Measurements from ENCODE around the gene ESAM.

The ESAM gene

DNA sequence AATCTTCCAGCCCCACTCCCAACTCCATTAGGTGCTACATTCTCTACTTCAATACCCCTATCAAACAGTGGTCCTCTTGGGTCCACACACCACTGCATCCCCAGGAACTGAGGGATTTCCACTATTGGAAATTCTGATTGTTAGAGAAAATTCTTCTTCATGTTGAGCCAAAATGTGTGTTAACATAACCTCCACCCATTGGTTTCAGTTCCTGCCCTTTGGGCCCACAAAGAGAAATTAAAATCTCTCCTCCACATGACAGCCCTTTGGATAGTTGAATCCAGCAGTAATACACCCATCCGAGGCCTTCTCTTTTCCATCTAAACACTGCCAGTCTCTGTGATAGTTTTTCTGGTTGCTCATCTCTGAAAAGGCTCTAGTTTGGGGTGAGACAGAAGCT is 12.2 kb downstream of the ESAM start:
- DNase-seq (ENCODE audit: low spot score): no peak
- no CpG with 5 or more reads among the region's 1 CpG for WGBS, 2 donors (ENCODE audit: extremely low coverage in 2 of 2, insufficient read length in 2 of 2, insufficient replicate concordance in 1 of 2)
- Histone ChIP-seq H3K4me1 (ENCODE audit: control insufficient read depth in 2 of 2, insufficient read depth in 1 of 2, low read depth in 1 of 2, low read length in 2 of 2) (peaks cover 7 to 19% of the 10 kb centered on the region in 2 donors), H3K79me1 (ENCODE audit: low read depth, low read length) (no peaks in the 10 kb centered on the region), H3K14ac (ENCODE audit: low read length) (no peak overlapping the region), H3K9ac (ENCODE audit: low read depth, low read length, poor library complexity) (no peak overlapping the region), H3K27ac (replicated peaks; ENCODE audit: low read length) (no peak overlapping the region), H3K36me3 (replicated peaks in 1 of 2; ENCODE audit: control insufficient read depth in 2 of 2, insufficient read depth in 2 of 2, low read length in 2 of 2) (peaks cover 0 to 17% of the 10 kb centered on the region in 2 donors), H3K4me2 (ENCODE audit: insufficient read depth, low read length, poor library complexity, severe bottlenecking) (no peak overlapping the region), H4K91ac (ENCODE audit: low read depth, low read length, poor library complexity) (no peak overlapping the region), H3K9me3 (replicated peaks in 1 of 2; ENCODE audit: control insufficient read depth in 2 of 2, insufficient read depth in 1 of 2, low read depth in 1 of 2, low read length in 2 of 2) (peaks cover 2 to 12% of the 10 kb centered on the region in 2 donors), H2AFZ (ENCODE audit: low read length) (no peak overlapping the region), H2BK15ac (ENCODE audit: low read length) (no peak overlapping the region), H2BK12ac (ENCODE audit: low read length) (no peak overlapping the region), H3K18ac (ENCODE audit: low read length) (no peak overlapping the region), H2BK5ac (ENCODE audit: low read length) (no peak overlapping the region), H3K4me3 (ENCODE audit: low read length in 2 of 2) (no peak overlapping the region), H3K23ac (ENCODE audit: low read depth, low read length, poor library complexity) (no peak overlapping the region), H2AK5ac (ENCODE audit: low read depth, low read length) (no peak overlapping the region), H4K8ac (ENCODE audit: low read depth, low read length) (no peak overlapping the region), H2BK120ac (ENCODE audit: low read depth, low read length) (no peak overlapping the region), H3K27me3 (ENCODE audit: control insufficient read depth in 3 of 3, insufficient read depth in 3 of 3, low read depth in 1 of 3, low read length in 3 of 3) (peaks cover 0 to 96% (median 67%) of the 10 kb centered on the region in 3 experiments), H3K4ac (ENCODE audit: low read length) (no peak overlapping the region)

GRCh38 chr11:124748481-124749343 is 13.4 kb downstream of the ESAM start:
- Histone ChIP-seq H2BK120ac (ENCODE audit: low read depth, low read length) (no peak overlapping the region), H3K27me3 (ENCODE audit: control insufficient read depth in 3 of 3, insufficient read depth in 3 of 3, low read depth in 1 of 3, low read length in 3 of 3) (peaks cover 0 to 100% (median 71%) of the 10 kb centered on the region in 3 experiments), H3K27ac (replicated peaks; ENCODE audit: low read length) (no peak overlapping the region), H3K4me1 (ENCODE audit: control insufficient read depth in 2 of 2, insufficient read depth in 1 of 2, low read depth in 1 of 2, low read length in 2 of 2) (peaks cover 0 to 12% of the 10 kb centered on the region in 2 donors), H2AFZ (ENCODE audit: low read length) (no peak overlapping the region), H3K36me3 (replicated peaks in 1 of 2; ENCODE audit: control insufficient read depth in 2 of 2, insufficient read depth in 2 of 2, low read length in 2 of 2) (peaks cover 0 to 17% of the 10 kb centered on the region in 2 donors), H3K79me1 (ENCODE audit: low read depth, low read length) (no peaks in the 10 kb centered on the region), H2AK5ac (ENCODE audit: low read depth, low read length) (peak overlapping the region; percentile 48), H3K23ac (ENCODE audit: low read depth, low read length, poor library complexity) (peak overlapping the region; percentile 56), H3K4me3 (ENCODE audit: low read length in 2 of 2) (peak overlapping the region in 1 of 2 donors; percentile 53), H3K4me2 (ENCODE audit: insufficient read depth, low read length, poor library complexity, severe bottlenecking) (no peak overlapping the region), H4K8ac (ENCODE audit: low read depth, low read length) (no peak overlapping the region), H3K9me3 (replicated peaks in 1 of 2; ENCODE audit: control insufficient read depth in 2 of 2, insufficient read depth in 1 of 2, low read depth in 1 of 2, low read length in 2 of 2) (peaks cover 2 to 12% of the 10 kb centered on the region in 2 donors), H3K9ac (ENCODE audit: low read depth, low read length, poor library complexity) (no peak overlapping the region), H3K4ac (ENCODE audit: low read length) (no peak overlapping the region), H3K14ac (ENCODE audit: low read length) (peak overlapping the region; percentile 26), H2BK12ac (ENCODE audit: low read length) (peak overlapping the region; percentile 68), H3K18ac (ENCODE audit: low read length) (peak overlapping the region; percentile 56), H4K91ac (ENCODE audit: low read depth, low read length, poor library complexity) (no peak overlapping the region), H2BK15ac (ENCODE audit: low read length) (peak overlapping the region; percentile 39), H2BK5ac (ENCODE audit: low read length) (no peak overlapping the region)
- WGBS, 2 donors (ENCODE audit: extremely low coverage in 2 of 2, insufficient read length in 2 of 2, insufficient replicate concordance in 1 of 2): no CpG with 5 or more reads among the region's 12 CpGs
- DNase-seq (ENCODE audit: low spot score): no peak

DNA sequence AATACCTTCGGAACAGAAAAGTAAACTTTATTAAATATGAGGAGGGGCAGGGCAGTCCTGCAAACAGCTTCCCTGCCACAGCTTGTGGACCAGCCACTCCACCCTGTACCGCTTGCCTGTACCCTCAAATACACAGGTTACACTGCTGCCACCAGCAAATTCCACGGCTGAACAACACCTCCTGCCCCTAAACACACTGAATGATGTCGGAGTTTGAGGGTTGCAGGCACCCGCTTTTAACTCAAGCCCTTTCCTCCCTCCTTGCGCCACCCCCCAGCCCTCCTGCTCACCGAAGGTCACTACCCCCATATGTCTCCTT is 14.0 kb downstream of the ESAM start:
- Histone ChIP-seq H3K4me3 (ENCODE audit: low read length in 2 of 2) (no peak overlapping the region), H3K36me3 (replicated peaks in 1 of 2; ENCODE audit: control insufficient read depth in 2 of 2, insufficient read depth in 2 of 2, low read length in 2 of 2) (peaks cover 0 to 20% of the 10 kb centered on the region in 2 donors), H3K14ac (ENCODE audit: low read length) (peak overlapping the region; percentile 26), H3K18ac (ENCODE audit: low read length) (peak overlapping the region; percentile 61), H3K27me3 (ENCODE audit: control insufficient read depth in 3 of 3, insufficient read depth in 3 of 3, low read depth in 1 of 3, low read length in 3 of 3) (peaks cover 0 to 100% (median 72%) of the 10 kb centered on the region in 3 experiments), H2AK5ac (ENCODE audit: low read depth, low read length) (peak overlapping the region; percentile 48), H2BK15ac (ENCODE audit: low read length) (peak overlapping the region; percentile 39), H2AFZ (ENCODE audit: low read length) (no peak overlapping the region), H3K4ac (ENCODE audit: low read length) (no peak overlapping the region), H3K4me2 (ENCODE audit: insufficient read depth, low read length, poor library complexity, severe bottlenecking) (no peak overlapping the region), H3K9ac (ENCODE audit: low read depth, low read length, poor library complexity) (no peak overlapping the region), H3K4me1 (ENCODE audit: control insufficient read depth in 2 of 2, insufficient read depth in 1 of 2, low read depth in 1 of 2, low read length in 2 of 2) (peaks cover 0 to 12% of the 10 kb centered on the region in 2 donors), H3K27ac (replicated peaks; ENCODE audit: low read length) (no peak overlapping the region), H4K8ac (ENCODE audit: low read depth, low read length) (no peak overlapping the region), H3K23ac (ENCODE audit: low read depth, low read length, poor library complexity) (peak overlapping the region; percentile 56), H3K9me3 (replicated peaks in 1 of 2; ENCODE audit: control insufficient read depth in 2 of 2, insufficient read depth in 1 of 2, low read depth in 1 of 2, low read length in 2 of 2) (peaks cover 2 to 13% of the 10 kb centered on the region in 2 donors), H2BK120ac (ENCODE audit: low read depth, low read length) (no peak overlapping the region), H4K91ac (ENCODE audit: low read depth, low read length, poor library complexity) (no peak overlapping the region), H2BK12ac (ENCODE audit: low read length) (no peak overlapping the region), H2BK5ac (ENCODE audit: low read length) (no peak overlapping the region), H3K79me1 (ENCODE audit: low read depth, low read length) (no peaks in the 10 kb centered on the region)
- WGBS, 2 donors (ENCODE audit: extremely low coverage in 2 of 2, insufficient read length in 2 of 2, insufficient replicate concordance in 1 of 2): no CpG with 5 or more reads among the region's 7 CpGs
- no peak for DNase-seq (ENCODE audit: low spot score)

DNA sequence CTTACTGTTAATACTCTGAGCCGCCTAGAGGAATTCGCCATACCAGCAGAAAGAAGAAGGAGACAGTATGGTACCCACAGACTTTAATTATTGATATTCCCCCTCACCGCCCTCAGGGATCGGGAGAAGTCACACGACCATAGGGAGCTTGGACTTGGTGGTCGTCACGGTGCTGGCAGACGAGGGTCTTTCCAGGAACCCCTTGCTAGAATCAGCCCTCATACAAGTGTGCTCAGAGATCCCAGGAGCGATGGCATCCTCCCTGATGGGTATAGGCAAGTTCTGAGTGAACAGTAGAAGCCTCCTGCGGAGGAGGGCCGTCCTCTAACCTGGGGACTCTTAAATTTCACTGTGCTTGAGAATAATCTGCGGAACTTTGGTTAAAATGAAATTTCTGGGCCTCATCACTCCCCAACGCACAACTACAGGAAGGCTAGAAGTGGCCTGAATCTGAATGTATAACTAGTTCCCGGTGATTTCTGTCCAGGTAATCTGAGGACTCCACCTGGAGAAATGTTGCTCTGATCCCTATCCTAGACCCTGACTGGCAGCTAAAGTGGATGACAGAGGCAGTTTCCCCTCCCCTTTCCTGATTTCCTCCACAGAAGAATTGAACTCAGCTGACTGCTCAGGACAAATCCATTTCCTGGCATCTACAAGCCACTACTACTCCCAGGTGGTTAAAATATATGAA is 14.5 kb downstream of the ESAM start:
- no peak overlapping the region for H3K4me3 ChIP-seq (ENCODE audit: low read length in 2 of 2)
- no peak overlapping the region for H3K27ac ChIP-seq (replicated peaks; ENCODE audit: low read length)
- peaks cover 2 to 15% of the 10 kb centered on the region in 2 donors for H3K9me3 ChIP-seq (replicated peaks in 1 of 2; ENCODE audit: control insufficient read depth in 2 of 2, insufficient read depth in 1 of 2, low read depth in 1 of 2, low read length in 2 of 2)
- H3K14ac ChIP-seq (ENCODE audit: low read length): no peak overlapping the region
- H3K36me3 ChIP-seq (replicated peaks in 1 of 2; ENCODE audit: control insufficient read depth in 2 of 2, insufficient read depth in 2 of 2, low read length in 2 of 2): peaks cover 0 to 20% of the 10 kb centered on the region in 2 donors
- no peak overlapping the region for H3K23ac ChIP-seq (ENCODE audit: low read depth, low read length, poor library complexity)
- H4K8ac ChIP-seq (ENCODE audit: low read depth, low read length): no peak overlapping the region
- no peak overlapping the region for H3K4ac ChIP-seq (ENCODE audit: low read length)
- no peak overlapping the region for H2BK12ac ChIP-seq (ENCODE audit: low read length)
- peaks cover 0 to 100% (median 72%) of the 10 kb centered on the region in 3 experiments for H3K27me3 ChIP-seq (ENCODE audit: control insufficient read depth in 3 of 3, insufficient read depth in 3 of 3, low read depth in 1 of 3, low read length in 3 of 3)
- no peak overlapping the region for H4K91ac ChIP-seq (ENCODE audit: low read depth, low read length, poor library complexity)
- WGBS, 2 donors (ENCODE audit: extremely low coverage in 2 of 2, insufficient read length in 2 of 2, insufficient replicate concordance in 1 of 2): no CpG with 5 or more reads among the region's 14 CpGs
- H2BK120ac ChIP-seq (ENCODE audit: low read depth, low read length): no peak overlapping the region
- no peak for DNase-seq (ENCODE audit: low spot score)
- no peak overlapping the region for H2AFZ ChIP-seq (ENCODE audit: low read length)
- no peak overlapping the region for H2BK5ac ChIP-seq (ENCODE audit: low read length)
- H3K18ac ChIP-seq (ENCODE audit: low read length): no peak overlapping the region
- H3K9ac ChIP-seq (ENCODE audit: low read depth, low read length, poor library complexity): no peak overlapping the region
- H3K4me1 ChIP-seq (ENCODE audit: control insufficient read depth in 2 of 2, insufficient read depth in 1 of 2, low read depth in 1 of 2, low read length in 2 of 2): peaks cover 0 to 10% of the 10 kb centered on the region in 2 donors
- no peak overlapping the region for H2AK5ac ChIP-seq (ENCODE audit: low read depth, low read length)
- no peak overlapping the region for H2BK15ac ChIP-seq (ENCODE audit: low read length)
- H3K4me2 ChIP-seq (ENCODE audit: insufficient read depth, low read length, poor library complexity, severe bottlenecking): no peak overlapping the region
- no peaks in the 10 kb centered on the region for H3K79me1 ChIP-seq (ENCODE audit: low read depth, low read length)
